H9 (cell line): ENCODE results near the gene PREX1. TPM values are rescaled to one million over a fixed set of nuclear protein-coding genes. Genes with fewer than 3 reads are reported as not detected.

Experiments used
- DNase-seq: peaks from one replicate; pipeline ENCODE4 v3.0.0-alpha.2; 2017
- H2AFZ ChIP-seq: one replicate; pipeline ENCODE4 v1.6.1; 2013; ENCODE audit warnings: mild to moderate bottlenecking, low read length, control low read depth, moderate library complexity
- H2AK5ac ChIP-seq: 2 replicates; pipeline ENCODE4 v1.6.1; 2013; ENCODE audit warnings: low read length, control low read depth, mixed read lengths; ENCODE audit not compliant: insufficient read length
- H2BK120ac ChIP-seq: one replicate; pipeline ENCODE4 v1.6.1; 2013; ENCODE audit warnings: low read depth, mild to moderate bottlenecking, low read length, control low read depth, inconsistent platforms; ENCODE audit not compliant: poor library complexity, severe bottlenecking
- H2BK12ac ChIP-seq: 2 replicates; pipeline ENCODE4 v1.6.1; 2013; ENCODE audit warnings: low read length, control low read depth, mixed read lengths, low read depth; ENCODE audit not compliant: insufficient read length
- H2BK15ac ChIP-seq: 2 replicates; pipeline ENCODE4 v1.6.1; 2013; ENCODE audit warnings: low read depth, low read length, control low read depth
- H2BK20ac ChIP-seq: one replicate; pipeline ENCODE4 v1.6.1; 2013; ENCODE audit warnings: low read depth, mild to moderate bottlenecking, low read length, control low read depth, inconsistent platforms; ENCODE audit not compliant: poor library complexity, severe bottlenecking
- H2BK5ac ChIP-seq: 2 replicates; pipeline ENCODE4 v1.6.1; 2013; ENCODE audit warnings: low read length, control low read depth, mixed read lengths; ENCODE audit not compliant: insufficient read length
- H3K14ac ChIP-seq: 2 replicates; pipeline ENCODE4 v1.6.1; 2013; ENCODE audit warnings: low read length, control low read depth; ENCODE audit not compliant: insufficient read depth
- H3K18ac ChIP-seq: 2 replicates; pipeline ENCODE4 v1.6.1; 2013; ENCODE audit warnings: low read depth, mild to moderate bottlenecking, mixed read lengths, low read length, control low read depth; ENCODE audit not compliant: insufficient read length
- H3K23ac ChIP-seq: 2 replicates; pipeline ENCODE4 v1.6.1; 2013; ENCODE audit warnings: low read length, control low read depth, mixed read lengths, low read depth; ENCODE audit not compliant: insufficient read length
- H3K23me2 ChIP-seq: 2 replicates; pipeline ENCODE4 v1.6.1; 2013; ENCODE audit warnings: low read depth, mild to moderate bottlenecking, mixed read lengths, low read length, control low read depth; ENCODE audit not compliant: insufficient read length, poor library complexity, severe bottlenecking
- H3K27ac ChIP-seq: 2 replicates; pipeline ENCODE4 v1.5.1; 2013; ENCODE audit warnings: low read length, control low read depth, mixed read lengths, low read depth; ENCODE audit not compliant: insufficient read length
- H3K27me3 ChIP-seq: 2 replicates; pipeline ENCODE4 v1.6.1; 2013; ENCODE audit warnings: low read length, control low read depth, inconsistent platforms; ENCODE audit not compliant: insufficient read depth
- H3K4ac ChIP-seq: 2 replicates; pipeline ENCODE4 v1.6.1; 2013; ENCODE audit warnings: low read depth, mild to moderate bottlenecking, control low read depth, inconsistent platforms, low read length, moderate library complexity
- H3K4me1 ChIP-seq: 2 replicates; pipeline ENCODE4 v1.6.1; 2013; ENCODE audit warnings: low read length, control low read depth, inconsistent platforms; ENCODE audit not compliant: insufficient read depth
- H3K4me2 ChIP-seq: 2 replicates; pipeline ENCODE4 v1.6.1; 2013; ENCODE audit warnings: low read length, control low read depth, mixed read lengths; ENCODE audit not compliant: insufficient read length, insufficient read depth
- H3K56ac ChIP-seq: 2 replicates; pipeline ENCODE4 v1.6.1; 2013; ENCODE audit warnings: low read depth, mild to moderate bottlenecking, mixed read lengths, low read length, control low read depth; ENCODE audit not compliant: insufficient read length
- H3K79me1 ChIP-seq: 2 replicates; pipeline ENCODE4 v1.6.1; 2013; ENCODE audit warnings: low read depth, mild to moderate bottlenecking, moderate library complexity, low read length, control low read depth, inconsistent platforms; ENCODE audit not compliant: insufficient read depth, poor library complexity, severe bottlenecking
- H3K79me2 ChIP-seq: 2 replicates; pipeline ENCODE4 v1.6.1; 2013; ENCODE audit warnings: low read length, control low read depth, inconsistent platforms; ENCODE audit not compliant: insufficient read depth
- H3K9ac ChIP-seq: 2 replicates; pipeline ENCODE4 v1.6.1; 2013; ENCODE audit warnings: low read length, control low read depth, mixed read lengths; ENCODE audit not compliant: insufficient read length; ENCODE audit errors: extremely low read depth
- H3K9me3 ChIP-seq: one replicate; pipeline ENCODE4 v1.6.1; 2013; ENCODE audit warnings: low read depth, low read length, inconsistent platforms; ENCODE audit not compliant: control insufficient read depth
- H3T11ph ChIP-seq: one replicate; pipeline ENCODE4 v1.6.1; 2013; ENCODE audit warnings: mild to moderate bottlenecking, low read length, control low read depth, inconsistent platforms
- H4K20me1 ChIP-seq: one replicate; pipeline ENCODE4 v1.6.1; 2013; ENCODE audit not compliant: control insufficient read depth, insufficient read length, insufficient read depth
- H4K5ac ChIP-seq: 2 replicates; pipeline ENCODE4 v1.6.1; 2013; ENCODE audit warnings: low read depth, mild to moderate bottlenecking, mixed read lengths, low read length, control low read depth; ENCODE audit not compliant: insufficient read length
- H4K8ac ChIP-seq: replicated peaks from 2 replicates; pipeline ENCODE4 v1.6.1; 2013; ENCODE audit warnings: low read length, control low read depth, mixed read lengths, low read depth; ENCODE audit not compliant: insufficient read length
- H4K91ac ChIP-seq: 2 replicates; pipeline ENCODE4 v1.6.1; 2013; ENCODE audit warnings: low read depth, mild to moderate bottlenecking, moderate library complexity, mixed read lengths, low read length, control low read depth; ENCODE audit not compliant: insufficient read length
- H3K27ac Mint-ChIP-seq, 3 experiments: 2 replicates in 2 of 3; 3 replicates in 1 of 3; pipeline ENCODE4 v1.8.0; 2020 to 2021; ENCODE audit warnings: mixed read lengths in 3 of 3, mild to moderate bottlenecking in 1 of 3, moderate library complexity in 1 of 3
- H3K27me3 Mint-ChIP-seq: 2 replicates; pipeline ENCODE4 v1.8.0; 2021; ENCODE audit warnings: low read depth, mild to moderate bottlenecking, moderate library complexity, mixed read lengths
- H3K36me3 Mint-ChIP-seq, 3 experiments: 2 replicates in 2 of 3; 3 replicates in 1 of 3; pipeline ENCODE4 v1.8.0; 2020 to 2021; ENCODE audit warnings: low read depth in 3 of 3, mixed read lengths in 3 of 3; ENCODE audit not compliant: insufficient read depth in 1 of 3
- H3K4me1 Mint-ChIP-seq, 2 experiments: 2 replicates each; pipeline ENCODE4 v1.8.0; 2020; ENCODE audit warnings: mixed read lengths in 2 of 2
- H3K4me3 Mint-ChIP-seq, 2 experiments: 2 replicates in 1 of 2; 3 replicates in 1 of 2; pipeline ENCODE4 v1.8.0; 2020 to 2021; ENCODE audit warnings: mild to moderate bottlenecking in 2 of 2, mixed read lengths in 2 of 2, moderate library complexity in 1 of 2
- H3K9me3 Mint-ChIP-seq, 2 experiments: 2 replicates in 1 of 2; 3 replicates in 1 of 2; pipeline ENCODE4 v1.8.0; 2020; ENCODE audit warnings: mild to moderate bottlenecking in 2 of 2, mixed read lengths in 2 of 2, moderate library complexity in 1 of 2
- CTCF ChIP-seq: fragments of 200-600 bp; sonication (generic); conservative IDR thresholded peaks from 3 replicates; pipeline ENCODE4 v1.8.0; 2021; ENCODE audit warnings: antibody characterized with exemption, mild to moderate bottlenecking
- WGBS: extraction: QIAGEN DNeasy Blood & Tissue Kit; methylation state at CpG from one replicate; pipeline ENCODE4 v1.1.7; 2013; ENCODE audit warnings: missing lambda C conversion rate, low lambda C conversion rate, mixed read lengths; ENCODE audit not compliant: insufficient read length; ENCODE audit errors: extremely low coverage; 5-methylcytosine and 5-hydroxymethylcytosine counted together
- total RNA-seq: library from RNA; stranded (reverse); gene quantifications from 2 replicates; pipeline ENCODE4 v1.2.1, GENCODE V29; 2021

Gene PREX1
- total RNA-seq, 1 experiment from 2014 or later = 6.6 TPM

- Histone ChIP-seq H3K4me2 (no peak overlapping the region), H2AK5ac (no peak overlapping the region), H3K27ac (no peak overlapping the region), H3K18ac (no peak overlapping the region), H3K79me1 (no peaks in the 10 kb centered on the region), H3K56ac (no peak overlapping the region), H3K27me3 (no peaks in the 10 kb centered on the region), H2BK15ac (no peak overlapping the region), H3K9me3 (no peaks in the 10 kb centered on the region), H2AFZ (no peak overlapping the region), H2BK20ac (no peak overlapping the region), H3T11ph (no peak overlapping the region), H4K20me1 (no peaks in the 10 kb centered on the region), H4K8ac (no peak overlapping the region), H4K5ac (no peak overlapping the region), H3K9ac (no peak overlapping the region), H3K23ac (no peak overlapping the region), H3K79me2 (no peaks in the 10 kb centered on the region), H3K4ac (no peak overlapping the region), H2BK5ac (no peak overlapping the region), H3K14ac (no peak overlapping the region), H3K4me1 (peaks cover 13% of the 10 kb centered on the region; the same call in 1 of the 2 replicates), H2BK12ac (no peak overlapping the region), H3K23me2 (no peaks in the 10 kb centered on the region), H2BK120ac (no peak overlapping the region), H4K91ac (no peak overlapping the region)
- Mint-ChIP-seq H3K27ac (no peak overlapping the region; a peak in 1 of 7 replicates), H3K4me3 (peak overlapping the region in 1 of 2 experiments; percentile 0; a peak in 1 of 5 replicates), H3K9me3 (peaks cover 2 to 3% of the 10 kb centered on the region in 2 experiments; a peak in 3 of 5 replicates), H3K27me3 (peaks cover 1% of the 10 kb centered on the region), H3K36me3 (peaks cover 0 to 4% (median 3%) of the 10 kb centered on the region in 3 experiments; a peak in 4 of 7 replicates), H3K4me1 (peaks cover 62 to 76% of the 10 kb centered on the region in 2 experiments)
- no peak for TF ChIP-seq CTCF
- no peak for DNase-seq
- no CpG with 5 or more reads among the region's 3 CpGs for WGBS
Observed at GRCh38 chr20:48750376-48750775, 77.4 kb downstream of the PREX1 start.
